ENCODE data around the gene PLEKHA7. TPM values are rescaled to one million over a fixed set of nuclear protein-coding genes. Genes with fewer than 3 reads are reported as not detected.

PLEKHA7 gene
- total RNA-seq, 1 experiment from 2014 or later, result 13.0 TPM

- H3K27ac Mint-ChIP-seq, result no peak overlapping the region
- H3K27me3 Mint-ChIP-seq (ENCODE audit: low read depth), result no peaks in the 10 kb centered on the region
- no peaks in the 10 kb centered on the region for H3K36me3 Mint-ChIP-seq
- TF ChIP-seq FOXK1 (CRISPR knock-in tag; IDR thresholded peaks at IDR 0.05) (no peak), SP1 (CRISPR knock-in tag; conservative IDR thresholded peaks at IDR 0.05) (no peak), ATF1 (CRISPR knock-in tag; IDR thresholded peaks at IDR 0.05) (no peak), ZNF512 (CRISPR knock-in tag; IDR thresholded peaks at IDR 0.05; ENCODE audit: borderline replicate concordance) (no peak), GRHL2 (CRISPR knock-in tag; IDR thresholded peaks at IDR 0.05; ENCODE audit: insufficient replicate concordance, severe bottlenecking) (no peak), HMGA2 (CRISPR knock-in tag; IDR thresholded peaks at IDR 0.05) (no peak), MAX (CRISPR knock-in tag; IDR thresholded peaks at IDR 0.05) (no peak), USF2 (CRISPR knock-in tag; IDR thresholded peaks at IDR 0.05) (no peak), IRF1 (CRISPR knock-in tag; IDR thresholded peaks at IDR 0.05) (no peak), TEAD1 (CRISPR knock-in tag; IDR thresholded peaks at IDR 0.05) (no peak), ZNF232 (CRISPR knock-in tag; IDR thresholded peaks at IDR 0.05) (no peak), E2F5 (CRISPR knock-in tag; IDR thresholded peaks at IDR 0.05) (no peak), ZNF138 (CRISPR knock-in tag; conservative IDR thresholded peaks at IDR 0.05) (no peak), ZMAT4 (CRISPR knock-in tag; IDR thresholded peaks at IDR 0.05) (no peak)
- POLR2A ChIA-PET, result no interaction called here
- DNase-seq (ENCODE audit: low spot score), result no peak
- no peak for ATAC-seq
- CTCF ChIA-PET, result no interaction called here
- no peak overlapping the region for H3K4me3 Mint-ChIP-seq
- H3K4me1 Mint-ChIP-seq, result peaks cover 3% of the 10 kb centered on the region; the same call in 1 of the 2 replicates
- H3K9me3 Mint-ChIP-seq, result no peaks in the 10 kb centered on the region
Observed at GRCh38 chr11:16825968-16826367, 188.2 kb downstream of the PLEKHA7 start.

GRCh38 chr11:16825101-16825500 lies 189.1 kb downstream of the PLEKHA7 start:
- no peak for DNase-seq (ENCODE audit: low spot score)
- Mint-ChIP-seq H3K27me3 (ENCODE audit: low read depth) (no peaks in the 10 kb centered on the region), H3K36me3 (no peaks in the 10 kb centered on the region), H3K4me1 (peaks cover 9% of the 10 kb centered on the region), H3K4me3 (no peak overlapping the region), H3K27ac (no peak overlapping the region; the same call in 1 of the 2 replicates), H3K9me3 (no peaks in the 10 kb centered on the region)
- no peak for ATAC-seq
- POLR2A ChIA-PET, result no interaction called here
- CTCF ChIA-PET, result interaction anchor here (0.9 kb wide), 1 partner anchor 253 kb away, joined by 3 read pairs; no protein-coding TSS in a partner anchor
- TF ChIP-seq ZNF281 (CRISPR knock-in tag; IDR thresholded peaks at IDR 0.05) (no peak), E2F1 (CRISPR knock-in tag; IDR thresholded peaks at IDR 0.05) (no peak), ZNF423 (CRISPR knock-in tag; IDR thresholded peaks at IDR 0.05) (no peak), MXD4 (CRISPR knock-in tag; IDR thresholded peaks at IDR 0.05; ENCODE audit: borderline replicate concordance) (no peak), SOX15 (CRISPR knock-in tag; IDR thresholded peaks at IDR 0.05) (no peak), MLX (CRISPR knock-in tag; IDR thresholded peaks at IDR 0.05) (no peak), USF1 (CRISPR knock-in tag; IDR thresholded peaks at IDR 0.05) (no peak), HMGA2 (CRISPR knock-in tag; IDR thresholded peaks at IDR 0.05) (no peak), ZNF317 (CRISPR knock-in tag; IDR thresholded peaks at IDR 0.05; ENCODE audit: borderline replicate concordance, low read depth) (no peak), ZSCAN18 (CRISPR knock-in tag; IDR thresholded peaks at IDR 0.05) (no peak), SP1 (CRISPR knock-in tag; conservative IDR thresholded peaks at IDR 0.05) (no peak), ETV6 (CRISPR knock-in tag; IDR thresholded peaks at IDR 0.05) (no peak)

All from WTC11 (cell line).